ENCODE measurements around the gene ZRSR2. TPM values are rescaled to one million over a fixed set of nuclear protein-coding genes. Genes with fewer than 3 reads are reported as not detected.

ZRSR2 gene
- total and polyA plus RNA-seq, 9 of the 15 experiments (the other 6 are each of a cell fraction or from before 2014, with no cell fraction given), result 3.5 to 19.5 (median 8.6) TPM

- peaks cover 6% of the 10 kb centered on the region for H3K79me2 ChIP-seq (ENCODE audit: control insufficient read depth, insufficient read depth, low read length)
- TF ChIP-seq BHLHE40 (IDR thresholded peaks at IDR 0.05; ENCODE audit: low read length), result no peak
- TF ChIP-seq, protein P1, sequence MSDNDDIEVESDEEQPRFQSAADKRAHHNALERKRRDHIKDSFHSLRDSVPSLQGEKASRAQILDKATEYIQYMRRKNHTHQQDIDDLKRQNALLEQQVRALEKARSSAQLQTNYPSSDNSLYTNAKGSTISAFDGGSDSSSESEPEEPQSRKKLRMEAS (CRISPR knock-in tag; IDR thresholded peaks at IDR 0.05), result no peak
- no peak for TF ChIP-seq U2AF1 (optimal IDR thresholded peaks at IDR 0.05; ENCODE audit: low read depth, low read length)
- TF ChIP-seq ZFX (CRISPR knock-in tag; IDR thresholded peaks at IDR 0.05), result no peak
- no peak for TF ChIP-seq EWSR1 (IDR thresholded peaks at IDR 0.05; ENCODE audit: borderline replicate concordance, low read depth, partially characterized antibody)
- no peak overlapping the region for H3K4me2 ChIP-seq (ENCODE audit: insufficient read depth, low read length)
- DNase-seq (ENCODE audit: extremely low read depth in 1 of 4, low spot score in 3 of 4) (no peak), ATAC-seq (no peak), FAIRE-seq (no peak)
- no TSS peak for BruUV-seq (replicated peaks)
- H3K9me1 ChIP-seq (ENCODE audit: control insufficient read depth, insufficient read depth, low read length), result no peaks in the 10 kb centered on the region
- no peaks in the 10 kb centered on the region for H3K27me3 ChIP-seq (ENCODE audit: control insufficient read depth in 2 of 2, insufficient read depth in 2 of 2, low read length in 2 of 2)
- peaks cover 55% of the 10 kb centered on the region; the same call in 2 of the 3 replicates for H3K36me3 ChIP-seq (ENCODE audit: control insufficient read depth, insufficient read depth, low read length)
- ChIA-PET CTCF (ENCODE audit: low intra/inter-chr PET ratio) (no interaction called here), POLR2A (interaction anchor here (0.6 to 0.9 kb wide), 2 partner anchors 13 to 304 kb away, joined by 3 read pairs; no protein-coding TSS in a partner anchor)
- no peaks in the 10 kb centered on the region for H3K9me3 ChIP-seq (replicated peaks; ENCODE audit: control insufficient read depth, insufficient read depth, low read depth, low read length)
- no peak overlapping the region for H2AFZ ChIP-seq (ENCODE audit: low read depth, low read length)
- no peaks in the 10 kb centered on the region; a peak in 1 of 5 replicates for H3K4me1 ChIP-seq (replicated peaks in 1 of 2; ENCODE audit: control insufficient read depth in 2 of 2, insufficient read depth in 2 of 2, low read length in 2 of 2)
- 88% methylated on average over 1 of the region's 1 CpG for WGBS (ENCODE audit: insufficient coverage, low coverage, missing lambda C conversion rate)
- no peak overlapping the region for H3K4me3 ChIP-seq
- no peak overlapping the region for H3K9ac ChIP-seq (ENCODE audit: insufficient read depth in 1 of 2, low read depth in 2 of 2, low read length in 2 of 2)
- no peaks in the 10 kb centered on the region; the same call in 1 of the 2 replicates for H4K20me1 ChIP-seq (replicated peaks; ENCODE audit: control insufficient read depth, insufficient read depth, low read length)
- in situ Hi-C loops (cut with MboI), result no loop called here
- H3K27ac ChIP-seq (ENCODE audit: extremely low read depth, low read depth, low read length), result no peak overlapping the region
- intact Hi-C loops (cut with micrococcal nuclease), result no loop called here
These were observed 58.3 kb downstream of the ZRSR2 start for GRCh38 chrX:15848576-15848975.

DNA sequence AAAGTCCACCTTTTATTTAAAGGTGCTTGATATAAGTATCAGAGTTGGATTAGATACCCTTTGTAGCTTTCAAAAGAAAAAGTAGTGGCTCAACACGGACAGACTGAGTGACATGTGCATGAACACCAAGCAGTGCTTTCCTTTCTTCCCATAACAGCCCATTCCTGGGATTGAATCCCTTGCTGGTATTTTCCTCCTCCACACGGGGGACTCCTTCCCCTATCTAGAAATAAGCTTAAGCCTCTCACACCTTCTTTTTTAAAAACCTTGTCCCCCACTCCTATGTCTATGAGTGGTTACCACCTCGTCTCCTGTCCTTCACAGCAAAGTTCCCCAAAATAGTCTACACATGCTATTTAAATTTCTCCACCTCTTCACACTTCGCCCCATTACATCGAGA, 59.3 kb downstream of the ZRSR2 start:
- Histone ChIP-seq H2AFZ (ENCODE audit: low read depth, low read length) (no peak overlapping the region), H3K4me3 (no peak overlapping the region), H3K36me3 (ENCODE audit: control insufficient read depth, insufficient read depth, low read length) (peaks cover 45% of the 10 kb centered on the region; the same call in 2 of the 3 replicates), H3K4me1 (replicated peaks in 1 of 2; ENCODE audit: control insufficient read depth in 2 of 2, insufficient read depth in 2 of 2, low read length in 2 of 2) (peaks cover 0 to 5% of the 10 kb centered on the region in 2 experiments; a peak in 2 of 5 replicates), H3K27ac (ENCODE audit: extremely low read depth, low read depth, low read length) (no peak overlapping the region), H3K9me3 (replicated peaks; ENCODE audit: control insufficient read depth, insufficient read depth, low read depth, low read length) (no peaks in the 10 kb centered on the region), H3K79me2 (ENCODE audit: control insufficient read depth, insufficient read depth, low read length) (peaks cover 11% of the 10 kb centered on the region), H3K9me1 (ENCODE audit: control insufficient read depth, insufficient read depth, low read length) (no peaks in the 10 kb centered on the region), H4K20me1 (replicated peaks; ENCODE audit: control insufficient read depth, insufficient read depth, low read length) (no peaks in the 10 kb centered on the region; the same call in 1 of the 2 replicates), H3K9ac (ENCODE audit: insufficient read depth in 1 of 2, low read depth in 2 of 2, low read length in 2 of 2) (no peak overlapping the region), H3K27me3 (ENCODE audit: control insufficient read depth in 2 of 2, insufficient read depth in 2 of 2, low read length in 2 of 2) (no peaks in the 10 kb centered on the region), H3K4me2 (ENCODE audit: insufficient read depth, low read length) (no peak overlapping the region)
- intact Hi-C loops (cut with micrococcal nuclease), result no loop called here
- DNase-seq (ENCODE audit: extremely low read depth in 1 of 4, low spot score in 3 of 4) (peak; percentile 9 to 15 (median 12)), FAIRE-seq (no peak), ATAC-seq (peak; percentile 20; the same call in 1 of the 3 replicates)
- CTCF ChIA-PET (ENCODE audit: low intra/inter-chr PET ratio), result interaction anchor here (0.7 kb wide), 1 partner anchor 15 kb away, joined by 8 read pairs; no protein-coding TSS in a partner anchor
- POLR2A ChIA-PET, result interaction anchor here (0.6 to 0.7 kb wide), 2 partner anchors 11 to 507 kb away, joined by 3 to 7 read pairs; no protein-coding TSS in a partner anchor
- 60% methylated on average over 5 of the region's 5 CpGs for WGBS (ENCODE audit: insufficient coverage, low coverage, missing lambda C conversion rate)
- in situ Hi-C loops (cut with MboI), result no loop called here
- BruUV-seq (replicated peaks), result no TSS peak
- no peak for TF ChIP-seq RREB1 (CRISPR knock-in tag; IDR thresholded peaks at IDR 0.05)
- TF ChIP-seq TEAD1 (CRISPR knock-in tag; IDR thresholded peaks at IDR 0.05), result no peak
